A549 (cell line): Measurements from ENCODE around the gene ESPN. TPM values are rescaled to one million over a fixed set of nuclear protein-coding genes. Genes with fewer than 3 reads are reported as not detected.

ENCODE experiments used
- ATAC-seq, 2 experiments: fragments of 200-7000 bp in 1 of 2; fragments of >200 bp in 1 of 2; cut with Nextera tagmentation in 1 of 2; cut with Tn5 transposase in 1 of 2; 3 replicates each; pipeline versions ENCODE4 v1.8.0 to v1.9.1; 2018 to 2020; ENCODE audit warnings: mild to moderate bottlenecking in 1 of 2, moderate library complexity in 1 of 2
- CTCF ChIA-PET: fragments of 300-600 bp; sonication (Branson Sonifier 250); formaldehyde crosslinking; extraction: SDS; loops from one replicate; lab custom pipeline; 2021; ENCODE audit warnings: antibody characterized with exemption, inconsistent platforms; lab: Yijun Ruan, JAX
- POLR2A ChIA-PET: fragments of 350-600 bp; formaldehyde crosslinking; extraction: SDS; loops from one replicate; lab custom pipeline; 2021; ENCODE audit warnings: antibody characterized with exemption, inconsistent platforms; lab: Yijun Ruan, JAX
- DNase-seq, 2 experiments: peaks; one replicate each; pipeline versions ENCODE4 v3.0.0 to v3.0.0-alpha.2; 2011 to 2016; ENCODE audit warnings: low read depth in 1 of 2, low spot score in 1 of 2
- FAIRE-seq: peaks from 2 replicates; lab custom pipeline; 2011; peaks lifted over from hg19 to GRCh38; lab: Jason Lieb, UNC
- H3K27ac ChIP-seq, 2 experiments: fragments of >200 bp; sonication (Bioruptor Twin); formaldehyde crosslinking; 3 replicates each; pipeline ENCODE4 v1.5.1; 2016 to 2017
- H3K4me1 ChIP-seq: fragments of >200 bp; sonication (Bioruptor Twin); formaldehyde crosslinking; 3 replicates; pipeline ENCODE4 v1.6.1; 2016
- H3K4me2 ChIP-seq: fragments of >200 bp; sonication (Bioruptor Twin); formaldehyde crosslinking; 3 replicates; pipeline ENCODE4 v1.6.1; 2016
- H3K4me3 ChIP-seq: fragments of >200 bp; sonication (Bioruptor Twin); formaldehyde crosslinking; 3 replicates; pipeline ENCODE4 v1.5.1; 2016
- H3K9me3 ChIP-seq: fragments of >200 bp; sonication (Bioruptor Twin); formaldehyde crosslinking; 3 replicates; pipeline ENCODE4 v1.6.1; 2016
- ATOH8 ChIP-seq: fragments of 250-450 bp; sonication (Bioruptor Pico); IDR thresholded peaks from 2 replicates; pipeline ENCODE4 v1.5.0; 2020; ENCODE audit warnings: low read depth, mild to moderate bottlenecking, moderate library complexity
- CBX8 ChIP-seq: fragments of 200-600 bp; sonication (generic); IDR thresholded peaks from 2 replicates; pipeline ENCODE4 v1.6.1; 2016
- CEBPB ChIP-seq, 2 experiments: fragments of >200 bp in 1 of 2; sonication (Bioruptor Twin) in 1 of 2; formaldehyde crosslinking in 1 of 2; IDR thresholded peaks; 2 replicates each; pipeline ENCODE4 v1.6.1; 2012 to 2016
- CHD4 ChIP-seq: fragments of 200-600 bp; sonication (generic); IDR thresholded peaks from 2 replicates; pipeline ENCODE4 v1.6.1; 2016; ENCODE audit warnings: antibody characterized with exemption, mild to moderate bottlenecking, borderline replicate concordance
- E2F6 ChIP-seq: IDR thresholded peaks from 2 replicates; pipeline ENCODE4 v1.6.1; 2012; ENCODE audit warnings: low read depth, borderline replicate concordance
- EHF ChIP-seq: fragments of 250-450 bp; sonication (Bioruptor Pico); IDR thresholded peaks from 2 replicates; pipeline ENCODE4 v1.5.0; 2020; ENCODE audit warnings: mild to moderate bottlenecking
- ESRRA ChIP-seq: fragments of 150-350 bp; IDR thresholded peaks from 2 replicates; pipeline ENCODE4 v1.6.1; 2014; ENCODE audit warnings: mild to moderate bottlenecking, low read length, borderline replicate concordance
- FOSL2 ChIP-seq, 2 experiments: fragments of 450-650 bp in 1 of 2; fragments of >200 bp in 1 of 2; sonication (Bioruptor Twin) in 1 of 2; formaldehyde crosslinking; IDR thresholded peaks; 2 replicates each; pipeline versions ENCODE4 v1.5.0 to v1.6.1; 2016 to 2020; ENCODE audit warnings: mild to moderate bottlenecking in 1 of 2, moderate library complexity in 1 of 2
- HEYL ChIP-seq: fragments of 250-450 bp; sonication (Bioruptor Pico); IDR thresholded peaks from 2 replicates; pipeline ENCODE4 v1.8.0; 2021; ENCODE audit warnings: mild to moderate bottlenecking, moderate library complexity
- HOXA7 ChIP-seq: fragments of 250-450 bp; sonication (Bioruptor Pico); IDR thresholded peaks from 2 replicates; pipeline ENCODE4 v1.5.0; 2020; ENCODE audit warnings: mild to moderate bottlenecking, moderate library complexity
- HOXB5 ChIP-seq: fragments of 250-450 bp; sonication (Bioruptor Pico); IDR thresholded peaks from 2 replicates; pipeline ENCODE4 v1.5.0; 2020; ENCODE audit warnings: mild to moderate bottlenecking, moderate library complexity
- JUN ChIP-seq, 2 experiments: fragments of >200 bp; sonication (Bioruptor Twin); formaldehyde crosslinking; IDR thresholded peaks; 2 replicates in 1 of 2; 3 replicates in 1 of 2; pipeline ENCODE4 v1.6.1; 2016 to 2017
- JUNB ChIP-seq: fragments of >200 bp; sonication (Bioruptor Twin); formaldehyde crosslinking; IDR thresholded peaks from 2 replicates; pipeline ENCODE4 v1.6.1; 2016
- KDM5A ChIP-seq: fragments of 200-600 bp; sonication (generic); IDR thresholded peaks from 2 replicates; pipeline ENCODE4 v1.6.1; 2016; ENCODE audit warnings: antibody characterized with exemption, mild to moderate bottlenecking
- MAFK ChIP-seq: fragments of 450-650 bp; IDR thresholded peaks from 2 replicates; pipeline ENCODE4 v1.6.1; 2014; ENCODE audit not compliant: partially characterized antibody
- MYC ChIP-seq: IDR thresholded peaks from 2 replicates; pipeline ENCODE4 v1.6.1; 2012; ENCODE audit warnings: mild to moderate bottlenecking, inconsistent platforms, low read length, improper control_type of control experiment, borderline replicate concordance
- NR3C1 ChIP-seq: fragments of >200 bp; sonication (Bioruptor Twin); formaldehyde crosslinking; IDR thresholded peaks from 3 replicates; pipeline ENCODE4 v1.6.1; 2017
- POLR2AphosphoS2 ChIP-seq: conservative IDR thresholded peaks from 2 replicates; pipeline ENCODE4 v1.6.1; 2012; ENCODE audit warnings: low read length, improper control_type of control experiment, inconsistent platforms
- RAD21 ChIP-seq, 2 experiments: fragments of >200 bp in 1 of 2; sonication (Bioruptor Twin) in 1 of 2; formaldehyde crosslinking in 1 of 2; IDR thresholded peaks in 1 of 2; conservative IDR thresholded peaks in 1 of 2; 2 replicates in 1 of 2; 3 replicates in 1 of 2; pipeline ENCODE4 v1.6.1; 2012 to 2018; ENCODE audit warnings: inconsistent platforms in 1 of 2
- RCOR1 ChIP-seq: fragments of 150-350 bp; IDR thresholded peaks from 2 replicates; pipeline ENCODE4 v1.6.1; 2014; ENCODE audit warnings: antibody characterized with exemption, low read length, low read depth
- RFX5 ChIP-seq: fragments of 450-650 bp; IDR thresholded peaks from 2 replicates; pipeline ENCODE4 v1.7.1; 2014; ENCODE audit warnings: antibody characterized with exemption, mild to moderate bottlenecking, moderate library complexity
- RNF2 ChIP-seq: fragments of 200-600 bp; sonication (generic); IDR thresholded peaks from 2 replicates; pipeline ENCODE4 v1.6.1; 2016; ENCODE audit warnings: low read depth, mild to moderate bottlenecking, antibody characterized with exemption, moderate library complexity, borderline replicate concordance
- TFCP2L1 ChIP-seq: fragments of 250-450 bp; sonication (Bioruptor Pico); IDR thresholded peaks from 2 replicates; pipeline ENCODE4 v1.5.0; 2021; ENCODE audit warnings: mild to moderate bottlenecking
- TP53 ChIP-seq: fragments of 250-450 bp; sonication (Bioruptor Pico); IDR thresholded peaks from 2 replicates; pipeline ENCODE4 v1.5.0; 2021; ENCODE audit warnings: mild to moderate bottlenecking, moderate library complexity
- ZFP36 ChIP-seq: fragments of 450-650 bp; IDR thresholded peaks from 2 replicates; pipeline ENCODE4 v1.6.1; 2014; ENCODE audit warnings: borderline replicate concordance; ENCODE audit not compliant: partially characterized antibody
- ZNF302 ChIP-seq: fragments of 250-450 bp; sonication (Bioruptor Pico); IDR thresholded peaks from 2 replicates; pipeline ENCODE4 v1.9.0; 2021; ENCODE audit warnings: inconsistent platforms, mild to moderate bottlenecking, moderate library complexity
- WGBS: methylation state at CpG from one replicate; pipeline ENCODE4 v1.1.6; 2017; ENCODE audit errors: missing lambda C conversion rate; 5-methylcytosine and 5-hydroxymethylcytosine counted together
- polyA plus RNA-seq, 4 experiments: library from polyadenylated mRNA; depleted of rRNA in 3 of 4; stranded (reverse); fragments of >200 nt; fragmentation: RNase III in 1 of 4; extraction: RNeasy Plus Mini Kit Qiagen cat#74134 plus additional on column Dnase treatment in 1 of 4; gene quantifications; 2 replicates in 3 of 4; 3 replicates in 1 of 4; pipeline ENCODE4 v1.2.3, GENCODE V29; 2011 to 2017

Gene ESPN
- polyA plus RNA-seq, 2 of the 4 experiments (the other 2 are of a cell fraction), result 0.22 to 0.28 TPM

- no peaks in the 10 kb centered on the region for H3K9me3 ChIP-seq
- DNase-seq, result no peak
- TF ChIP-seq NR3C1 (no peak), CBX8 (no peak), ZNF302 (CRISPR knock-in tag) (no peak), HOXB5 (CRISPR knock-in tag) (no peak), MYC (no peak), ESRRA (no peak), TFCP2L1 (no peak), RNF2 (no peak), ATOH8 (CRISPR knock-in tag) (no peak), JUN (IDR thresholded peaks at IDR 0.05) (no peak), HEYL (no peak), RFX5 (no peak), RAD21 (conservative IDR thresholded peaks at IDR 0.05 in 1 of 2, IDR thresholded peaks at IDR 0.05 in 1 of 2) (no peak), CHD4 (no peak), TP53 (CRISPR knock-in tag) (no peak), EHF (CRISPR knock-in tag) (no peak), CEBPB (IDR thresholded peaks at IDR 0.05) (no peak), KDM5A (no peak)
- CTCF ChIA-PET, result interaction anchor here (1.2 to 1.5 kb wide), 3 partner anchors 11 to 237 kb away, joined by 3 to 6 read pairs (median 5); partner anchors contain the start of gene NOL9
- no peak overlapping the region for H3K4me2 ChIP-seq
- H3K4me3 ChIP-seq, result no peak overlapping the region
- ATAC-seq, result no peak
- FAIRE-seq, result no peak
- 72% methylated on average over 11 of the region's 14 CpGs for WGBS
- 0 out of 3 replicates have a peak, but pooled peaks cover 4% of the 10 kb centered on the region for H3K4me1 ChIP-seq
- no peak overlapping the region for H3K27ac ChIP-seq
- POLR2A ChIA-PET, result no interaction called here
Measured at GRCh38 chr1:6483017-6483760, 58.6 kb downstream of the ESPN start.

- CTCF ChIA-PET, result interaction anchor here (0.5 to 1.5 kb wide), 7 partner anchors 12 to 301 kb away, joined by 3 to 6 read pairs (median 4); partner anchors contain the start of gene NOL9
- no peak for ATAC-seq
- no peaks in the 10 kb centered on the region for H3K9me3 ChIP-seq
- no peak for FAIRE-seq
- H3K4me2 ChIP-seq, result no peak overlapping the region
- WGBS, result 96% methylated on average over 6 of the region's 7 CpGs
- TF ChIP-seq RNF2, result no peak
- no peak for TF ChIP-seq ESRRA
- no peak for TF ChIP-seq E2F6
- no peak for TF ChIP-seq HOXA7 (CRISPR knock-in tag)
- no peak for TF ChIP-seq JUN (IDR thresholded peaks at IDR 0.05)
- no peak for TF ChIP-seq MAFK
- TF ChIP-seq CHD4, result no peak
- no peak for TF ChIP-seq ZFP36
- TF ChIP-seq HEYL, result no peak
- no peak for TF ChIP-seq RFX5
- TF ChIP-seq RCOR1, result no peak
- no peak for TF ChIP-seq JUNB
- TF ChIP-seq POLR2AphosphoS2, result no peak
- no peak for TF ChIP-seq FOSL2 (IDR thresholded peaks at IDR 0.05)
- TF ChIP-seq FOSL2 (CRISPR knock-in tag; IDR thresholded peaks at IDR 0.05), result no peak
- TF ChIP-seq CEBPB (IDR thresholded peaks at IDR 0.05), result no peak
- H3K4me1 ChIP-seq, result 0 out of 3 replicates have a peak, but pooled peaks cover 4% of the 10 kb centered on the region
- POLR2A ChIA-PET, result no interaction called here
- no peak overlapping the region for H3K27ac ChIP-seq
- no peak overlapping the region for H3K4me3 ChIP-seq
- DNase-seq, result no peak
Measured at GRCh38 chr1:6483761-6484117, 59.2 kb downstream of the ESPN start.
